Kidney (tissue), 14 donors: ENCODE data around the gene MYO9B. TPM values are rescaled to one million over a fixed set of nuclear protein-coding genes. Genes with fewer than 3 reads are reported as not detected.

Experiments
- DNase-seq, 5 donors: peaks; one replicate each; pipeline ENCODE4 v3.0.0-alpha.2; 2013 to 2020
- FAIRE-seq: peaks from 2 replicates; lab custom pipeline; 2012; peaks lifted over from hg19 to GRCh38; lab: Jason Lieb, UNC
- H3K27ac ChIP-seq, 2 donors: one replicate each; pipeline ENCODE4 v1.7.0; 2013; ENCODE audit warnings: low read depth in 2 of 2, low read length in 2 of 2, inconsistent platforms in 1 of 2
- H3K27me3 ChIP-seq: one replicate; pipeline ENCODE4 v1.7.1; 2013; ENCODE audit warnings: low read length, inconsistent platforms; ENCODE audit not compliant: control insufficient read depth, insufficient read depth
- H3K36me3 ChIP-seq, 3 donors: one replicate each; pipeline versions ENCODE4 v1.7.0 to v1.7.1; 2013; ENCODE audit warnings: low read length in 3 of 3, control low read depth in 1 of 3, inconsistent platforms in 1 of 3; ENCODE audit not compliant: insufficient read depth in 3 of 3, control insufficient read depth in 2 of 3
- H3K4me1 ChIP-seq, 3 donors: one replicate each; pipeline versions ENCODE4 v1.7.0 to v1.7.1; 2013; ENCODE audit warnings: low read length in 3 of 3, inconsistent platforms in 1 of 3, low read depth in 1 of 3; ENCODE audit not compliant: control insufficient read depth in 2 of 3, insufficient read depth in 2 of 3
- H3K4me3 ChIP-seq, 3 donors: one replicate each; pipeline versions ENCODE4 v1.7.0 to v1.8.1; 2013; ENCODE audit warnings: low read length in 3 of 3, control low read depth in 1 of 3, inconsistent platforms in 1 of 3
- H3K9ac ChIP-seq, 3 donors: one replicate each; pipeline versions ENCODE4 v1.7.0 to v1.7.1; 2013; ENCODE audit warnings: low read length in 3 of 3, control low read depth in 1 of 3, inconsistent platforms in 1 of 3
- H3K9me3 ChIP-seq, 3 donors: one replicate each; pipeline versions ENCODE4 v1.7.0 to v1.7.1; 2013; ENCODE audit warnings: low read length in 3 of 3, control low read depth in 1 of 3, inconsistent platforms in 1 of 3; ENCODE audit not compliant: control insufficient read depth in 2 of 3, insufficient read depth in 1 of 3
- CTCF ChIP-seq: IDR thresholded peaks from 3 replicates; pipeline ENCODE4 v1.5.1; 2012; ENCODE audit warnings: mild to moderate bottlenecking, moderate library complexity, borderline replicate concordance; ENCODE audit not compliant: insufficient read depth; ENCODE audit errors: extremely low read depth
- intact Hi-C: fragments of 100-400 bp; cut with DNase I; formaldehyde crosslinking; loops from one replicate; pipeline ENCODE4 v1.11.1; 2022
- polyA plus RNA-seq: library from polyadenylated mRNA; stranded (reverse); fragments of 350-450 nt; fragmentation: Illumina TruSeq; extraction: RNeasy Lipid Tissue Mini Kit (QIAGEN cat#74804); gene quantifications from one replicate; pipeline ENCODE4 v1.2.3, GENCODE V29; 2014; ENCODE audit warnings: low read depth, low replicate concordance; ENCODE audit not compliant: insufficient read depth
- total RNA-seq: library from RNA; stranded (reverse); fragmentation: NEBNext Ultra II Directional; extraction: Animal tissue kit (Norgen Biotek cat#: 25700); gene quantifications from one replicate; pipeline ENCODE4 v1.2.1, GENCODE V29; 2021
- donor health status: control.
- donor health status: control.
- donor health status: control.
- donor health status: control.
- donor health status: control.
- donor health status: DM: yes; HTN: yes; CAD: no.
- donor health status: Normal renal cell carcinoma (clear cell type).

Gene MYO9B
- total and polyA plus RNA-seq, 2 donors from 2014 or later = 14.7 to 68.1 TPM

- no peak for FAIRE-seq
- Histone ChIP-seq H3K27ac (peak overlapping the region; percentile 87 to 88), H3K4me3 (peak overlapping the region; percentile 69 to 86 (median 82)), H3K36me3 (peaks cover 0 to 12% (median under 1%) of the 10 kb centered on the region in 3 donors), H3K27me3 (no peaks in the 10 kb centered on the region), H3K9me3 (no peaks in the 10 kb centered on the region), H3K4me1 (peaks cover 2 to 28% (median 27%) of the 10 kb centered on the region in 3 donors), H3K9ac (peak overlapping the region in 1 of 3 donors; percentile 81)
- DNase-seq = peak in 4 of 5 donors; percentile 22 to 59 (median 46)
- TF ChIP-seq CTCF = no peak
- intact Hi-C loops = no loop called here
Observed at GRCh38 chr19:17243211-17243829, 167.7 kb downstream of the MYO9B start.

- peaks cover 0 to 8% (median 0%) of the 10 kb centered on the region in 3 donors for H3K36me3 ChIP-seq
- peak overlapping the region; percentile 87 to 88 for H3K27ac ChIP-seq
- H3K4me3 ChIP-seq = peak overlapping the region; percentile 69 to 86 (median 82)
- DNase-seq (peak; percentile 31 to 87 (median 54)), FAIRE-seq (no peak)
- intact Hi-C loops = no loop called here
- H3K4me1 ChIP-seq = peaks cover 2 to 30% (median 28%) of the 10 kb centered on the region in 3 donors
- H3K9ac ChIP-seq = peak overlapping the region; percentile 30 to 81 (median 69)
- no peaks in the 10 kb centered on the region for H3K27me3 ChIP-seq
- no peak for TF ChIP-seq CTCF
- H3K9me3 ChIP-seq = no peaks in the 10 kb centered on the region
Observed at GRCh38 chr19:17243830-17244617, 168.4 kb downstream of the MYO9B start.

- no peak for TF ChIP-seq CTCF
- peaks cover 0 to 6% (median 0%) of the 10 kb centered on the region in 3 donors for H3K36me3 ChIP-seq
- intact Hi-C loops = no loop called here
- H3K9me3 ChIP-seq = no peaks in the 10 kb centered on the region
- peak overlapping the region; percentile 87 to 88 for H3K27ac ChIP-seq
- H3K9ac ChIP-seq = peak overlapping the region; percentile 42 to 81 (median 69)
- DNase-seq (peak in 2 of 5 donors; percentile 60 to 76), FAIRE-seq (no peak)
- H3K4me3 ChIP-seq = peak overlapping the region; percentile 69 to 86 (median 82)
- peaks cover 2 to 30% (median 28%) of the 10 kb centered on the region in 3 donors for H3K4me1 ChIP-seq
- H3K27me3 ChIP-seq = no peaks in the 10 kb centered on the region
Observed at GRCh38 chr19:17244618-17245534, 169.3 kb downstream of the MYO9B start.
